ENCODE measurements around the gene NPAT. TPM values are rescaled to one million over a fixed set of nuclear protein-coding genes. Genes with fewer than 3 reads are reported as not detected.
A peak's percentile ranks its signal among the peaks of the same experiment; 100 is the strongest.

The NPAT gene
- total and polyA plus RNA-seq, 2 of the 13 experiments (the other 11 are each of a cell fraction or from before 2014, with no cell fraction given), result 4.4 to 11.2 TPM

DNA sequence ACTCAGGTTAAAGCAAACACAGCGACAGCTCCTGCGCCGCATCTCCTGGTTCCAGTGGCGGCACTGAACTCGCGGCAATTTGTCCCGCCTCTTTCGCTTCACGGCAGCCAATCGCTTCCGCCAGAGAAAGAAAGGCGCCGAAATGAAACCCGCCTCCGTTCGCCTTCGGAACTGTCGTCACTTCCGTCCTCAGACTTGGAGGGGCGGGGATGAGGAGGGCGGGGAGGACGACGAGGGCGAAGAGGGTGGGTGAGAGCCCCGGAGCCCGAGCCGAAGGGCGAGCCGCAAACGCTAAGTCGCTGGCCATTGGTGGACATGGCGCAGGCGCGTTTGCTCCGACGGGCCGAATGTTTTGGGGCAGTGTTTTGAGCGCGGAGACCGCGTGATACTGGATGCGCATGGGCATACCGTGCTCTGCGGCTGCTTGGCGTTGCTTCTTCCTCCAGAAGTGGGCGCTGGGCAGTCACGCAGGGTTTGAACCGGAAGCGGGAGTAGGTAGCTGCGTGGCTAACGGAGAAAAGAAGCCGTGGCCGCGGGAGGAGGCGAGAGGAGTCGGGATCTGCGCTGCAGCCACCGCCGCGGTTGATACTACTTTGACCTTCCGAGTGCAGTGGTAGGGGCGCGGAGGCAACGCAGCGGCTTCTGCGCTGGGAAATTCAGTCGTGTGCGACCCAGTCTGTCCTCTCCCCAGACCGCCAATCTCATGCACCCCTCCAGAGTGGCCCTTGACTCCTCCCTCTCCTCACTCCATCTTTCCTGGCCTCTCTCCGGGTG lies at the start of gene NPAT, which contains the start of gene ATM (continued):
- TF ChIP-seq HIC2 (CRISPR knock-in tag; IDR thresholded peaks at IDR 0.05; ENCODE audit: low read depth) (no peak; the same call in 1 of the 2 replicates), BORCS8-MEF2B (CRISPR knock-in tag; IDR thresholded peaks at IDR 0.05) (peak; percentile 79; the same call in 1 of the 2 replicates), JUND (CRISPR knock-in tag; IDR thresholded peaks at IDR 0.05) (no peak), ZZZ3 (CRISPR knock-in tag; IDR thresholded peaks at IDR 0.05; ENCODE audit: borderline replicate concordance) (no peak; the same call in 1 of the 2 replicates), ZNF780A (CRISPR knock-in tag; IDR thresholded peaks at IDR 0.05) (no peak), ZSCAN29 (CRISPR knock-in tag; conservative IDR thresholded peaks at IDR 0.05) (no peak; the same call in 1 of the 2 replicates), DBP (CRISPR knock-in tag; IDR thresholded peaks at IDR 0.05; ENCODE audit: not compliant biosample characterization) (no peak), KDM5A (IDR thresholded peaks at IDR 0.05; ENCODE audit: borderline replicate concordance, low read length) (no peak; the same call in 1 of the 2 replicates), JDP2 (CRISPR knock-in tag; IDR thresholded peaks at IDR 0.05; ENCODE audit: borderline replicate concordance) (no peak), HOXA3 (CRISPR knock-in tag; IDR thresholded peaks at IDR 0.05) (peak; percentile 96), ZFYVE20 (CRISPR knock-in tag; IDR thresholded peaks at IDR 0.05; ENCODE audit: borderline replicate concordance, low read depth) (no peak), SMYD3 (CRISPR knock-in tag; IDR thresholded peaks at IDR 0.05) (no peak), ZNF20 (CRISPR knock-in tag; IDR thresholded peaks at IDR 0.05) (no peak), SOX5 (CRISPR knock-in tag; IDR thresholded peaks at IDR 0.05; ENCODE audit: borderline replicate concordance) (peak; percentile 16; the same call in 1 of the 2 replicates), ZNF550 (CRISPR knock-in tag; IDR thresholded peaks at IDR 0.05; ENCODE audit: borderline replicate concordance) (no peak)
- TF ChIP-seq, protein P1, sequence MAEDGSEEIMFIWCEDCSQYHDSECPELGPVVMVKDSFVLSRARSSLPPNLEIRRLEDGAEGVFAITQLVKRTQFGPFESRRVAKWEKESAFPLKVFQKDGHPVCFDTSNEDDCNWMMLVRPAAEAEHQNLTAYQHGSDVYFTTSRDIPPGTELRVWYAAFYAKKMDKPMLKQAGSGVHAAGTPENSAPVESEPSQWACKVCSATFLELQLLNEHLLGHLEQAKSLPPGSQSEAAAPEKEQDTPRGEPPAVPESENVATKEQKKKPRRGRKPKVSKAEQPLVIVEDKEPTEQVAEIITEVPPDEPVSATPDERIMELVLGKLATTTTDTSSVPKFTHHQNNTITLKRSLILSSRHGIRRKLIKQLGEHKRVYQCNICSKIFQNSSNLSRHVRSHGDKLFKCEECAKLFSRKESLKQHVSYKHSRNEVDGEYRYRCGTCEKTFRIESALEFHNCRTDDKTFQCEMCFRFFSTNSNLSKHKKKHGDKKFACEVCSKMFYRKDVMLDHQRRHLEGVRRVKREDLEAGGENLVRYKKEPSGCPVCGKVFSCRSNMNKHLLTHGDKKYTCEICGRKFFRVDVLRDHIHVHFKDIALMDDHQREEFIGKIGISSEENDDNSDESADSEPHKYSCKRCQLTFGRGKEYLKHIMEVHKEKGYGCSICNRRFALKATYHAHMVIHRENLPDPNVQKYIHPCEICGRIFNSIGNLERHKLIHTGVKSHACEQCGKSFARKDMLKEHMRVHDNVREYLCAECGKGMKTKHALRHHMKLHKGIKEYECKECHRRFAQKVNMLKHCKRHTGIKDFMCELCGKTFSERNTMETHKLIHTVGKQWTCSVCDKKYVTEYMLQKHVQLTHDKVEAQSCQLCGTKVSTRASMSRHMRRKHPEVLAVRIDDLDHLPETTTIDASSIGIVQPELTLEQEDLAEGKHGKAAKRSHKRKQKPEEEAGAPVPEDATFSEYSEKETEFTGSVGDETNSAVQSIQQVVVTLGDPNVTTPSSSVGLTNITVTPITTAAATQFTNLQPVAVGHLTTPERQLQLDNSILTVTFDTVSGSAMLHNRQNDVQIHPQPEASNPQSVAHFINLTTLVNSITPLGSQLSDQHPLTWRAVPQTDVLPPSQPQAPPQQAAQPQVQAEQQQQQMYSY (CRISPR knock-in tag; IDR thresholded peaks at IDR 0.05), result peak; percentile 51
- TF ChIP-seq, protein P2, sequence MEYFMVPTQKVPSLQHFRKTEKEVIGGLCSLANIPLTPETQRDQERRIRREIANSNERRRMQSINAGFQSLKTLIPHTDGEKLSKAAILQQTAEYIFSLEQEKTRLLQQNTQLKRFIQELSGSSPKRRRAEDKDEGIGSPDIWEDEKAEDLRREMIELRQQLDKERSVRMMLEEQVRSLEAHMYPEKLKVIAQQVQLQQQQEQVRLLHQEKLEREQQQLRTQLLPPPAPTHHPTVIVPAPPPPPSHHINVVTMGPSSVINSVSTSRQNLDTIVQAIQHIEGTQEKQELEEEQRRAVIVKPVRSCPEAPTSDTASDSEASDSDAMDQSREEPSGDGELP (IDR thresholded peaks at IDR 0.05; ENCODE audit: borderline replicate concordance, low read depth), result peak; percentile 11; the same call in 1 of the 2 replicates
- TF ChIP-seq, protein P3, sequence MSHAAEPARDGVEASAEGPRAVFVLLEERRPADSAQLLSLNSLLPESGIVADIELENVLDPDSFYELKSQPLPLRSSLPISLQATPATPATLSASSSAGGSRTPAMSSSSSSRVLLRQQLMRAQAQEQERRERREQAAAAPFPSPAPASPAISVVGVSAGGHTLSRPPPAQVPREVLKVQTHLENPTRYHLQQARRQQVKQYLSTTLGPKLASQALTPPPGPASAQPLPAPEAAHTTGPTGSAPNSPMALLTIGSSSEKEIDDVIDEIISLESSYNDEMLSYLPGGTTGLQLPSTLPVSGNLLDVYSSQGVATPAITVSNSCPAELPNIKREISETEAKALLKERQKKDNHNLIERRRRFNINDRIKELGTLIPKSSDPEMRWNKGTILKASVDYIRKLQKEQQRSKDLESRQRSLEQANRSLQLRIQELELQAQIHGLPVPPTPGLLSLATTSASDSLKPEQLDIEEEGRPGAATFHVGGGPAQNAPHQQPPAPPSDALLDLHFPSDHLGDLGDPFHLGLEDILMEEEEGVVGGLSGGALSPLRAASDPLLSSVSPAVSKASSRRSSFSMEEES (CRISPR knock-in tag; IDR thresholded peaks at IDR 0.05), result peak; percentile 94

Measured in HepG2 (cell line).